NCI-H146 (cell line): Measurements from ENCODE around the gene RBKS.
A peak's percentile ranks its signal among the peaks of the same experiment; 100 is the strongest.

Experiments
- DNase-seq: peaks from one replicate; lab custom pipeline; 2025; lab: John Stamatoyannopoulos, UW

The RBKS gene

DNA sequence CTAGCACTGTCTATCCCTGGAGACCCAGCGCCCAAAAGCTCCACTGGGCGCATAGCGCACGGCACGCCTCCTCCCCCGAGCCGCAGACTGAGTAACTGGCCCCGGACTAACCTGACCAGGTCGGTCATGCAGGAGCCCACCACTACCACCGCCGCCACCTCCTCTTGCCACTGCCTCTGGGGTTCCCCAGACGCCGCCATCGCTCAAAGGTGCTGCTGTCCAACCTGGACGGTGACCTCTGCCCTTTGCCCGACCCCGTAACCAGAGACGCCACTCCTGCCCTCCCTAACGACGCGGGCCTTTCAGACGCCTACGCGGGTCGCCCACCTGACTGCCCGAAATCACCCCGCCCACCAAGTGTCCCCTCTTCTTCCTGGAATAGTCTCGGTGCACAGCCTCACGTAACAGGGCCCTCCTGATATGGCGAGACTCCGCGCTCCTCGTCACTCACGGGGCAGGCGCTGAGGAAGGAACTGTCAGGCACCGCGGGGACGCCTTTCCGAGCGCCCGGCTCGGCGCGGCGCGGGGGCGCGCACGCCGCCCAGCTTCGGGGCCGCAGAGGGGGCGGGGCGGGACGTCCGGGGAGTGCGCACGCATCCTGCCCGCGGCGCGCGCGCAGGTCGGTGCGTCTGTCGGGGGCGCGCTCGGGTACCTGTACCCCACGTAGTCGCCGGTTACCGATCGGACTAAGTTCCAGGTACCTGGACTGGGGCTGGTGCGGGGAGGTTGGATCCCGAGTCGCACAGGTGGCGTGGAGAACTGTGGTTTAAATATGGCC is at the start of gene RBKS, which contains the start of gene BABAM2:
RBKS (minus strand) TSS at position 242 of the 778 bp plus-strand sequence; CDS start at position 200, 42 bp downstream.
BABAM2 (plus strand) TSS at position 584 of the 778 bp plus-strand sequence. CDS start 3,828 bp downstream, outside the sequence.
- peak; percentile 90 for DNase-seq

DNA sequence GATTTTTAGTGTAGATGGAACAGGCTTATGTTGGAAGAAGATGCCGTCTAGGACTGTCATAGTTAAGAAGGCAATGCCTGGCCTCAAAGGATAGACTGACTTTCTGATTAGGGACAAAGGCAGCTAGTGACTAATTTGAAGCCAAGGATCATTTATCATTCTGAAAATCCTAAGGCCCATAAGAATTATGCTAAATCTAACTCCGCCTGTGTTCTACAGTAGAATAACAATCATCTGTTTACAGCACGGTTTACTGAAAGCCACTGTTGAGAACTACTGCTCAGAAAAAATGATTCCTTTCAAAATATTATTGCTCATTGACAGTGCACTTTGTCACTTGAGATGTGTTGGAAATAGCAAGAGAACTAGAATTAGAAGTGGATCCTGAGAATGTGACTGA is 44.8 kb upstream of the RBKS start:
- no peak for DNase-seq

DNA sequence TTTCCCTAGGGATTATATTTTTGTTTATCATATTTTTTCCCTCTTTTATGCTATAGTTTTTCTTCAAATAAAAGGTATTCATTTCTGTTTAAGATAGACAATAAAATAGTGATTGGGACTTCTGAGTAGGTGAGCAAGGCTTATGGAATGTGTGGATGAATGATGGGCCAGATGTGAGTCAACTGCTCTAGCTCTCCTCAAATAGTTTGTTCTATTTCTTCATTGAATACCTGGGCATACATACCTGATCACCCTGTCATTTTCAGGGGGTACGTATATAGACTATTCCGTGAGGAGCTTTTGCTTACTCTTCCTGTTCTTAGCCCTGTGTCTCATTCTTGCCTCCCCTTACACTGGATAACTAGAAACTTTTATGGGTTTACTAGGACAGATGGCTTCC is 42.2 kb upstream of the RBKS start:
- no peak for DNase-seq

DNA sequence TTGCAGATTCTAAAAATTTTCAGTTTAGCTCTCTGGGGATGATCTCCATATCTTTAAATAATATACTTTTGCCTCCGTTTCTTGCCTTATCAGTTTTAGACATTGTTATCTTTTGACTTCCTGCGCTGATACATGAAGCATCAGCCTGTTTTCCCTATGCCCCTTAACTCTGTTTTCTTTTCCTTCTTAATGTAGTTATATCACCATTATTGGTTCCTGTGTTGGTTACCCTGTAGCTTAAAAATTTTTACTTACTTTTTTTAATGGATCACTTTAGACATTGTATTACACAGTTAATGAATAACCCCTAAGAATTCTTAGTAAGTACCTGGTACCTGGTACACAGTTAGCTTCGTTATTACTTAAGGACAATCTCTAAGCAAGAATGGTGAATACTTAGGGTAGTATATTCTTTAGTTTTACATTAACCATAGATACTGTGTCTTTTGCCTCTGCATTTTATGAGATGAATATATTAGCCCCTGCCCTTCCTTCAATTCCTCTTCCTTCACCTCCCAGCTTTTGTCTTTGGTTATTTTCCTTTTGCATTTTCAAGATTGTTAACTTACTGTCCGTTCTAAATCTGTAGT is 41.3 kb upstream of the RBKS start:
- no peak for DNase-seq

DNA sequence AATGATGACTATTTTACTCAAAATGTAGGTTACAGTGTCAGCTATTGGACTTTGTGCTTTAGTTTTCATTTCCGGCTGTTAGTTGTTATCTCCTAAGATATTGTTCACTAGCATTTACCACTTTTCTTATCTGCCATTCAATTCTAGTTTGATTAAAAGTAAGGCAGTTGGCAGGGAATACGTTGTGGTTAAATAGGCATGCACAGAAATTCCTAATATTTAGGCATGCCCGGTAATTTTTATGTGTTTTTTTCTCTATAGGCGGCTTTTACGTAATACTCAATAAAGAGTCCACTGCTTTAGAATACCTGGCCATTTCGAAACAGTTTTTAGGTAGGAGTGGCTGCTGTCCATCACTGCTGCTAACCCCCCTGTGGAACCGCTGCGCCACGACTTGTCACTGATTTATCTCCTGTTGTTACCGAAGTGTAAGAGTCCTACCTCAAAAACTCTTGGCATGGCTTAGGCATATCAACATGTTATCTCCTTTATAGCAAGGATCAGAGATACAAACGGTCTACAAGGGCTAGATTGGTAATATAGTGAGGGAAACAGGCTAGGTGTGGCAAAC is 39.8 kb upstream of the RBKS start:
- no peak for DNase-seq

DNA sequence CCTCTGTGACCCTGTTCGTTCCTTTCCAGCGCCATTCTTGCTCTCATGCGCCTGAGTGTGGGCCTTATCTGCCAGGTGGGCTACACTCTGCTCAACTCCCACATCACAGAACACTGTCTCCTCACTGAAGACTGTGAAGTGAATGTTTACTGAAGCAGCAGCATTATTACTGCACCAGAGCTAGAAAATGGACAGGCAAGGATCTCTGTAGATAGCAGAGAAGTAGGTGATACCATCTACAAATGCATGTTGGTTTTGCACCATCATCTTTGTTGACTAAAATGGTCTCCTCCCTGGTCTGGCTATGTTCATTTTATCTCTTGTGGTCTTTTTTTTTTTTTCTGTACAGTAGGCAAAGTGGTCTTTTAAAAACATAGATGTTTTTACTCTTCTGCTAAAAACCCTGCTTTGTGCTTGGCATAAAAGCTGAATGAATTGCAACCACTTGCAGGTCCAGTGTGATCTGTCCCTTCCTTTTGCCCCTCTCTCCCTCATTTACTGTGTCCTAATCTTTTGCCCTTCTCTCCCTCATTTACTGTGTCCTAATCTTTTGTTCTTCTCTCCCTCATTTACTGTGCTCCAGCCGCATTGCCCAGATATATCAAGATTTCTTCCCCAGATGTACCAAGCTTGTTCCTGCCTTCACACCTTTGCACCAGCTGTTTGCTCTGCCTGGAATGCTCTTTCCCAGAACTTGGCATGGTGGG is 35.7 kb upstream of the RBKS start:
- DNase-seq, result no peak

DNA sequence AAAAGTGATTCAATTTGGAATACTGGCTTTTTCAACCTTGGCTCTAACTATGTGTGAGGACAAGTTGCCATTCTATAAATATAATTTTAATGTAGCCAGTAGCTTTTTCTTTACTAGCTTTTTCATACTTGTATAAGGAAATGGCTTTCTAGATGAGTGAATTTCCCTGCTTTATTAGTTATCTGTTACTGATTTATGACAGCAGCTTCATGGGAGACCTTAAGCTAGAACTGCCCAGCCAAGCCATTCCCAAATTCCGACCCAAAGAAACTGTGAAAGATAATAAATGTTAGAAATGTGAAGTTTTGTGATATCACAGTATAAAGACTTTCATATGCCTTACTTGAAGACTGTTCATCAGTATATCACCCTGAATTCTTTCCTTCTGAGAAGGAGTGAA is 32.7 kb upstream of the RBKS start:
- DNase-seq, result no peak

DNA sequence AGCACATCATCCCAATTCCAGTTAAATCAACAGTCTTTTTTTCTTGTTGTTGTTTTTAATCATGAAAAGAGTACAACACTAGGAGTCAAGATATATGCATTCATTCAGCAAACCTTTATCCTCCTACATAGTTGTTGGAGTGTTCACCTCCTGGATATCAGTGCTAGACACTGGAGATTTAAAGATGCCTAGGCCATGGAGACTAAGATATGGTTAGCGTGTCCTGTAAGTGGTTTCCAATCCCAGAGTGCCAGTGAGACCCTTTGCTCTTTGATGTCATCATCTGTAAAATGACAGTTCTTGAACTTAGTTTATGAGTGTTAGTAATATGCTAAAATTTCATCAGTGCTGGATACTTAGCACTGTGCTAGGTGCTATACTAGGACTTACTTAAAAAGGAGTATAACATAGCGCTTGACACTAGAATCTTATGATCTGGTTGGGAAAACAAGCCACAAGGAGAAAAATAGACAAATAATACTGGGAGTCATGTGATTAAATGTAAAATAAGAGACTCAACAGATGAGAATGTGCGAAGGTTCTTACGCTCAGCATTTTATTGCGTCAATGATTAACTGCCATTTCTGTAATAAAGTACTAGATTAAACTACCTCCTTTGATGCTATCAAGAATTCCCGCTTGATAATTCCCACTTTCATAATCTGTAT is 31.8 kb upstream of the RBKS start:
- no peak for DNase-seq

DNA sequence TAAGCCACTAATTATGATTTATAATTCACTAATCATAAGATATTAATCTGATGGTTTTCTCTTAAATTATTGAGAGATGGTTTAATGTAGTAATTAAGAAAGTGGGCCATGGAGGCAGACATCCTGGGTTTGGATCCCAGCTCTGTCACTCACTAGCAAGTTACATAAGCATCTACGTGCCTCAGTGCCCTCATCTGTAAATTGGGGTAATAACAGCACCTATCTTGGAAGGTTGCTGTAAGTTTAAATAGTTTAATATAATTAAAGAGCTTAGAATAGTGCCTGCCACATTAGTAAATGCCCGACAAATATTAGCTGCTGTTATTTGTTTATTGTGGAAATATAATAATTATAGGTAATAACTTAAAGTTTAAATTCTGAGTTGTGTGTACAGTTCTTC is 31.2 kb upstream of the RBKS start:
- no peak for DNase-seq

DNA sequence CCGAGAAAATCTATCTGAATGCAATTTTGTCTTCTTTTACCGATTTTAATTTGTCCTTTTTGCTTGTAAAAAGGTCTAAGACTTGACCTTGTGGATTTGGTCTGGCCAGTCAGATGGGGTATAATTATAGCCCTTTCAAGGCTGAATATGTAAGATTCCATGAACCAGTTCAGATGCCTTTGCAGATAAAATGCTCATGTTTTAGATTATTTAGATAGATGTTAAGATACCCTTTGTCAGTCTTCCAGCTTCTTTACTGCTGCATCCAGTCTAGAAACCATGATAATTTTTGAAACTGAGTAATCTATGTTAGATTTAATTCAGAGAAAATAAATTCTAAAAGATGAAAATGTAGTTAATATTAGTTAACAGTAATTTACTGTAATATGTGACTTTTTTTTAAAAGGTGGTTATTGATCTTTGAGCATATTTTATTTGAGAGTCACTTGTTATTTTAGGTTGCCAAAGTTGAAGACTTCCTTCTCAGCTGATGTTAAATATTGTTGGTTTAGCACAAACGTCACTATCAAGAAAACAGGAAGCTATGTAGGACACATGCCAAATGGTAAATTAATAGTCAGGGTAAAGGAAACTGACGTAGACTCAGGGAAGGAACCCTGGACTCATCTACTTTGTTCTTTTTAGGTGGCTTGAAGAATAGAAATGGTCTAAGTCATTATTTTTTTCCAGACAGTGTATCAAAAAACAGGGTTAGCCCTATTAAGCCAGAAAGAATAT is 30.1 kb upstream of the RBKS start:
- no peak for DNase-seq

DNA sequence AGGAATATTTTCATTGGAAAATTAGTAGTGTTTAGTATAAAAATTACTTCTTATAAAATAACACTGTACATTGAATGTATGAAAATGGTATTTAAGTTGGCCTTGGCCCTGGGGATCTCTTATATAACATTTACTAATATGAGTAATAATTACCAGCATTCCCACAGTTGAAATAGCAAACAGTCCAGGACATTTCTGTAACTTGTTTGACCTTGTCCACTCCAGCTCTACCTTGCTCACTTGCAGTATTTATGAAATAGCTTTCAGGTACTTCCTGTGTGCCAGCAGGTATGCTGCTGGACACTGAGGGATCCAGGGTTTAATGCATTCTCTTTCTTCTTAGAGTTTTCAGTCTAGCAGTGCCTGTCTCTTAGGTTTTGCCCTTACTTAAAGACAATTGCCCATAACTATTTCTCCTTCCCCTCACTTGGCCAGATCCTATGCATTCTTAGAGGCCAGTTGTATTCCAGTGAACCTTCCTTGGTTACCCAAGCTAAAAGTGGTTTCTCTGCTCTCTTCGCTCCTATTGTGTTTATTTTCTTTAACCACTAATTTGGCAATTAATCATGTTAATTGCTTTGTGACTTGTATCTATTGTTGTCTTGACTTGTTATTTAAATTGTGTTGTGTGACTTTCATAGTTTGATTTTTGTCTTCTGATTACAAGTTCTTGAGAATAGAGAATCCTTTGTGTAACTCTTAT is 26.3 kb upstream of the RBKS start:
- DNase-seq, result no peak

DNA sequence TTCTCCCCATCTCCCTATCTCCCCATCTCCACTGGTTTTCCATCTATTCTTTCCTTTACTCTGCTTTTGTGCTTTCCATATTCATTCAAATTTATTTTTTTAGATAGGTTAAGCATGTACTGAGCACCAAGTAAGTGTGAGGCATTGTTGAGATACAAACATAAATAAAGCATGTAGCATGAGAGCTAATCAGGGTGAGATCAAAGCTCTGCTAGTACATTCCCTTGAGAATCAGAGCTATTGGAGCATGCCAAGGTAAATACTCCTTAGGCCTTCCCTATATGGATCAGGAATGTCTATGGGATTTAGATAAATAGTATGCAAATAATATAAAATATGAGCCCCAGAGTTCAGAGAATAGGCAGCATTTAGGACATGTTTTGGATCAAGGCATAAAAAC is 25.7 kb upstream of the RBKS start:
- DNase-seq, result no peak

DNA sequence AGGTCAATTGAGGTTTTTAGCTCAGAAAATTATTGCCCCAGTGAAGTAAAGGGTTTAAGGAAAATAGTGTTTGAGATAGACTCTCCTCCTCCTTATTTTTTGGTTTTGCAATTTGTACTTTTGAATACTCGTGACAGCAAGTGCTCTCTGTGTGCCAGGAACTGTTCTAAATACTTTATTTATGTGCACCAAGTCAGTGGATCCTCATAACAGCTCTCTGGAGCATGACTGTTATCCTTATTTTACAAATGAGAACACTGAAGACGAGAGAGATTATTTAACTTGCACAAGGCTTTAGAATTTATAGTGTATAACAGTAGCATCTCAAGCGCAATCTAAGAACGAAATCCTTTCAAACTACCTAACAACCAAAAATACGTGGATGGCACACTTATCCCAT is 25.0 kb upstream of the RBKS start:
- no peak for DNase-seq

DNA sequence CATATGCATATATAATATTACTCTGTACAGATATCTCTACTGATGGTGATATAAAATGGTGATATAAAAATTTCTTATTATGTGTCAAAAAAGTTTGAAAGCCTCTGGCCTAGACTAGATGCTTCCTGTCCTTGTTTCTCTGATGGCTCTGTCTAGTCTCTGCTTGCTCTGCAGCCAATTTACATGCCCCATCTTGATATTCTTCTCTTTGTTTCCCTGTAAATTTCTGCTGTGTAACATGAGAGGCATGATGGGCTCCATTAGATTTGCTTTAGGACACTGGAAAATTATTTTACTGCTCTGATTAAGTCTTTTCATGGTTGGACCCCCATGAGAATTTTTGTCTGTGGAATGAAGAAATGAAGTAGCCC is 24.6 kb upstream of the RBKS start:
- DNase-seq, result no peak

DNA sequence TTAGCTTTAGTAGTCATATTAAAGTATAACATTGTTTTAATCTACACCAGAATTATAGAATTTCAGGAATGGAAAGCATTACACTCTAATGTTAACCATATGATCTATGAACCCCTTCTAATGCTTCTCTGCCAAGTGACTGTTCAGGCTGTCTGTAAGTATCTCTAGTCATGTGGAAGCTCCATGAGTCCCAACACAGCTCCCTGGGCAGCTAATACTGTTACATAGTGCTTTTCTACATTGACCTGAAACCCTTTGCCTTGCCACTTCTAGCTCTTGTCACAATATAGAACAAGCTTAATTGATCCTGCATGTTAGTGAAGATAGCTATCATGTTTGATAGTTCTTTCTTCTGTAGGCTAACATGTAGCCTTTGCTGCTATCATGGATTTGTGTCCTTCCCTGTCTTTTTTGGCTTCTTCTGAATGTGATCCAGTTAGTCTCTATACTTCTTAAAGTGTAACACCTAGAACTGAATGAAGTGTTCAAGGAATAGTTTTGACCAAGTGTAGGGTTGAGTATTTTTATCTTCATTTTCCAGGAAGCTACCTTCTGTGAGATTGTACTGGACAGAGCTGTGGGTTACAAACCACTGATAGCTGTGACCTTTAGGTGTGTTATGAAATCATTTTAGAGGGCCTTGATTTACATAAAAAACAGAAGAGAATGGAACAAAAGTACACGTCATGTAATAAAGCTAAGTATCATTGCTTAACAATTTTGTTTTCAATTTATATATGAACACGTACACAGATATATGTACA is 24.0 kb upstream of the RBKS start:
- no peak for DNase-seq

DNA sequence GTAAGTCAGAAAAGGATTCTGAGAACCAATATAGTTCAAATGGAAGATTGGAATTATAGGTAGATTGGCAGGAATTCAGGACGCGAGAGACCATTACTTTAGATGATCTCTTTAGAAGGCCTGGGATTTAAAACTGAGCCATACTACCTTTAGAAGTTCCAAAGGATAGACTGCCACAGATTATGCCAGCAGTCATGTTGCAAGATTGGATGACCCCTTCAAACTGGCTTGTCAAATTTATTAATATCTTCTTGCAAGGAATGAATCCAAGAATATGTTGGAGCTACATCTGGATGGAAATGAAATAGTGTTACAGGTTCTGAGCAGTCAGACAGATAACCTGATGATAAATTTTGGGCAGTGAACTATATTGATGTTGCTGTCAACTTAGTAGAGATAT is 22.3 kb upstream of the RBKS start:
- no peak for DNase-seq

DNA sequence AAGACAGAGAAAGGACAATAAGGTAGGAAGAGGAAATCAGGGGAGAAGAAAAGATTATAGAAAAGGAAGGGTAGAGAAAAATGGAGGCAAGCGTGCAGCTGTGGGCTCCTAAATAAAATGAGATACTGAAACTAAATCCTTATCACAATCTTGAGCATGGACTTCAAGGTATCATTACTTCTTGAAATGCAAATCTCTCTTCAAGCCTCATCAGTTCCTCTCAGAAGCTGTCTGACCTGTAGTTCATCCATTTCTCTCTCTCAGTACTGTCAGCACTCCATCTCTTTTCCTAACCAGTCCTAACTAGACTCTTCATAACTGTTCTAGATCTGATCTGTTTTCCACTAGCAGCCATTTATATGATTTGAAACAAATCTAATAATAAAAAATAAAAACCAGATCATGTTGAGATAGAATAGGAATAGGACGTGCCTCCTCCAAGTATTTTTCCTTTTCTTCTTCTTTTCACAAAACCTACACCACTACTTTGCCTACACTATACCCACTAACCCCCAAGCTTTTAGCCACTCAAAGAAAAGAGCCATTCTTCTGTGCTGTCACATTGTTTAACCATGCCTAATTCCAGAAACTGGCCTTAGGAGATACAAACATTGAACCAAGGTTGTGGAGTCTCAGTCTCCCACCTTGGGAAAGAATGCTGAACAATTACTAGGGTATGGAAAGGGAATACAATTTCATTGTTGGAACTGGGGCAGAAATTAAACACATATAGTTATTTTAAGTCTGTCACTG is 21.4 kb upstream of the RBKS start:
- DNase-seq, result no peak

DNA sequence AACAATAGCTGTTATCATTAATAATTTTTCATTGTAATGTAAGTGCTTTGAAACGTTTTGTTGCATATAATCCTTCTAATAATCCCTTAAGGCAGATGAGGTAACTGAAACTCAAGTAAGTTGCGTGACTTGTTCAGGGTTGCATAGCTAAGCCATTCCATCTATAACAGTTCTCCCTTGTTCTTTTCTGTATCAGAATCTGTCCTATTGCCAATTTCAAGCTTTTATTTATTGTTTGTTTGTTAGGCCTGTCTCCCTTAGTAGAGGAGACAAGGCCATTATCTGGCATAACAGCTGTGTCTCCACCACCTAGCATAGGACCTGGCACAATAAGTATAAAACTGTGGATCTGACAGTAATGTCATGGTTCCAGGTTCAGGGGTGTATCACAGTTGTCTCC is 19.7 kb upstream of the RBKS start:
- no peak for DNase-seq

DNA sequence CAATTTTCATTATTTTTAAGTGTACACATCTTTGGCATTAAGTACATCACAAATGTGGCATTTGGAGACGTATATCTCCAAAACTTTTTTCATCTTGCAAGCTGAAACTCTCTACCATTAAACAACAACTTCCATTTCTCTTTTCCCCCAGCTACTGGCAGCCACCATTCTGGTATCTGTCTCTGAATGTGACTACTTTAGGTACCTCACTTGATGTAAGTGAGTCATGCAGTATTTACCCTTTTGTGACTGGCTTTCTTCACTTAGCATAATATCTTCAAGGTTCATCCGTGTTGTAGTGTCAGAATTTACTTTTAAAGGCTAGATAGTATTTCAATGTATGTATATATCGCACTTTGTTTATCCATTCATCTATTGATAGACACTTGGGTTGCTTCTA is 17.4 kb upstream of the RBKS start:
- no peak for DNase-seq

DNA sequence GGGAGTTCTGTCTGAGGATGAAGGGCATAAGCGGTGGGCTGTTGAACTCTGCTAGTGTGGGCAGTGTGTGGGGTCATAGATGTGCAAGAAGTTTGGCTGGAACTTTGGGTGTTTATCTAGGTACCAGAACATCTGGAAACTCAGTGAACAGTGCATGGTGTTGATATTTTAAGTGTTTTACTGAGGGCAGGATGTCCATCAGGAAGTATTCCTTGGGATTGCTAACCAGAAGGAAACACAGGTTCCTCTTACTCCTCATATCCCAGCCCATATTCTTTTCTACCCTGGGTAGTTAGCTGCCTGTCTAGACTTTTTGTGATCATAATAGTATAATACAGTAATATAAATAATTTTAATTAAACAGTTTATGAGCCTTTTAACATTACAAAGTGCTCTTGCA is 15.9 kb upstream of the RBKS start:
- DNase-seq, result no peak
